CD4-positive, alpha-beta T cell (primary cell): ENCODE measurements around the gene RAD21L1. TPM values are rescaled to one million over a fixed set of nuclear protein-coding genes. Genes with fewer than 3 reads are reported as not detected.

ENCODE experiments used
- ATAC-seq: fragments of 200-7000 bp; cut with Tn5 transposase; one replicate; pipeline ENCODE4 v1.10.0; 2022; ENCODE audit warnings: mild to moderate bottlenecking; ENCODE audit not compliant: poor library complexity
- CTCF ChIA-PET: fragments of 350-600 bp; sonication (Branson Sonifier 250); formaldehyde crosslinking; loops from one replicate; lab custom pipeline; 2021; ENCODE audit warnings: antibody characterized with exemption, inconsistent platforms; lab: Charles Lee
- POLR2A ChIA-PET: fragments of 350-600 bp; sonication (Branson Sonifier 250); formaldehyde crosslinking; loops from one replicate; lab custom pipeline; 2021; ENCODE audit warnings: antibody characterized with exemption, inconsistent platforms; lab: Charles Lee
- DNase-seq, 14 experiments: peaks; one replicate each; pipeline ENCODE4 v3.0.0-alpha.2; 2013 to 2020; ENCODE audit warnings: mixed read lengths in 2 of 14
- H3K27ac ChIP-seq, 2 donors: one replicate each; pipeline versions ENCODE4 v1.5.1 to v1.7.0; 2013; ENCODE audit warnings: low read length in 2 of 2, low read depth in 1 of 2, mild to moderate bottlenecking in 1 of 2
- H3K27me3 ChIP-seq, 2 experiments: 1 replicate in 1 of 2; 2 replicates in 1 of 2; pipeline versions ENCODE4 v1.6.1 to v1.7.0; 2013; ENCODE audit warnings: low read length in 2 of 2, control low read depth in 1 of 2, mild to moderate bottlenecking in 1 of 2, moderate library complexity in 1 of 2; ENCODE audit not compliant: insufficient read depth in 2 of 2, control insufficient read depth in 1 of 2
- H3K36me3 ChIP-seq: one replicate; pipeline ENCODE4 v1.6.1; 2013; ENCODE audit warnings: low read length, control low read depth; ENCODE audit not compliant: insufficient read depth
- H3K4me1 ChIP-seq: one replicate; pipeline ENCODE4 v1.6.1; 2013; ENCODE audit warnings: low read length, control low read depth; ENCODE audit not compliant: insufficient read depth
- H3K4me3 ChIP-seq: one replicate; pipeline ENCODE4 v1.5.1; 2013; ENCODE audit warnings: mild to moderate bottlenecking, low read length, moderate library complexity
- H3K9me3 ChIP-seq, 2 experiments: 1 replicate in 1 of 2; 2 replicates in 1 of 2; pipeline versions ENCODE4 v1.6.1 to v1.7.0; 2013; ENCODE audit warnings: low read length in 2 of 2, mild to moderate bottlenecking in 2 of 2, control low read depth in 1 of 2, moderate library complexity in 1 of 2; ENCODE audit not compliant: control insufficient read depth in 1 of 2, insufficient read depth in 1 of 2
- H3K27ac Mint-ChIP-seq: one replicate; pipeline ENCODE4 v1.8.0; 2020; ENCODE audit warnings: mixed read lengths
- H3K27me3 Mint-ChIP-seq: one replicate; pipeline ENCODE4 v1.8.0; 2021; ENCODE audit warnings: mixed read lengths
- H3K36me3 Mint-ChIP-seq: one replicate; pipeline ENCODE4 v1.8.0; 2021; ENCODE audit warnings: low read depth, mixed read lengths
- H3K4me1 Mint-ChIP-seq: one replicate; pipeline ENCODE4 v1.8.0; 2021; ENCODE audit warnings: low read depth, mixed read lengths
- H3K4me3 Mint-ChIP-seq: one replicate; pipeline ENCODE4 v1.8.0; 2020; ENCODE audit warnings: mild to moderate bottlenecking, mixed read lengths
- H3K9me3 Mint-ChIP-seq: one replicate; pipeline ENCODE4 v1.8.0; 2020; ENCODE audit warnings: mixed read lengths
- CTCF ChIP-seq: fragments of 200-600 bp; IDR thresholded peaks from one replicate; pipeline ENCODE4 v1.8.0; 2022; ENCODE audit warnings: antibody characterized with exemption, mild to moderate bottlenecking
- intact Hi-C, 2 experiments: fragments of 100-400 bp; cut with DNase I in 1 of 2; cut with micrococcal nuclease in 1 of 2; formaldehyde crosslinking; loops; one replicate each; pipeline versions ENCODE4 v1.15.1 to v1.9.0; 2023 to 2025; cut with DNase I, micrococcal nuclease
- total RNA-seq, 174 experiments: library from RNA in 2 of 174; stranded (reverse) in 2 of 174; gene quantifications; one replicate each; pipeline ENCODE4 v1.2.3 and lab custom pipeline; 2021 to 2026

The RAD21L1 gene
- total RNA-seq, 2 experiments from 2014 or later: 0.58 TPM; not detected in 1

DNA sequence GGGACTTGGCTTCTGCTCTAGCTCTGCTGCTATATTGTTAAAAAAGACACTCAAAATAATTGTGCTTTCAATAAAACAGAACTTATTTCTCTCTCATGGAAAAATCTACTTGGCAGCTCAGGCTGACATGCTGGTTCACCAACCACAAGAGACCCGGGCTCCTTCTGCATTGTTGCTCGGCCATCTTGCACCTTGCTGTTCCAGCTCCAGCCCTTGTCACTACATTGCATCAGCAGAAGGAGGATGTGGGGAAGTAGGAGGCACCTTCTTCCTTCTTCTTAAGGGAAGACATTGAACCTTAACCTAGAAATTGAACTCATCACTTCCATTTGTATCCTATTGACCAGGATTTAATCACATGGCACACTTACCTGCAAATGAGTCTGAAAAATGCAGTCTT lies 29.2 kb upstream of the RAD21L1 start:
- Mint-ChIP-seq H3K4me3 (no peak overlapping the region), H3K27ac (no peak overlapping the region), H3K9me3 (no peaks in the 10 kb centered on the region), H3K4me1 (peaks cover 8% of the 10 kb centered on the region), H3K27me3 (no peaks in the 10 kb centered on the region), H3K36me3 (no peaks in the 10 kb centered on the region)
- H3K27me3 ChIP-seq: no peaks in the 10 kb centered on the region
- H3K4me3 ChIP-seq: no peak overlapping the region
- TF ChIP-seq CTCF: no peak
- ChIA-PET POLR2A (no interaction called here), CTCF (no interaction called here)
- H3K4me1 ChIP-seq: no peaks in the 10 kb centered on the region
- intact Hi-C loops: no loop called here
- H3K9me3 ChIP-seq: no peaks in the 10 kb centered on the region
- no peak overlapping the region for H3K27ac ChIP-seq
- ATAC-seq (no peak), DNase-seq (no peak)
- H3K36me3 ChIP-seq: no peaks in the 10 kb centered on the region

GRCh38 chr20:1197801-1198200 lies 28.0 kb upstream of the RAD21L1 start:
- Mint-ChIP-seq H3K4me1 (peaks cover 8% of the 10 kb centered on the region), H3K9me3 (no peaks in the 10 kb centered on the region), H3K27ac (no peak overlapping the region), H3K4me3 (no peak overlapping the region), H3K27me3 (no peaks in the 10 kb centered on the region), H3K36me3 (no peaks in the 10 kb centered on the region)
- intact Hi-C loops: no loop called here
- CTCF ChIA-PET: interaction anchor here (1.1 kb wide), 1 partner anchor 15 kb away, joined by 3 read pairs; no protein-coding TSS in a partner anchor
- Histone ChIP-seq H3K27me3 (no peaks in the 10 kb centered on the region), H3K9me3 (no peaks in the 10 kb centered on the region), H3K4me1 (no peaks in the 10 kb centered on the region), H3K36me3 (no peaks in the 10 kb centered on the region), H3K4me3 (no peak overlapping the region), H3K27ac (no peak overlapping the region)
- no peak for TF ChIP-seq CTCF
- no peak for DNase-seq
- no peak for ATAC-seq
- POLR2A ChIA-PET: no interaction called here

- H3K4me3 Mint-ChIP-seq: no peak overlapping the region
- H3K4me3 ChIP-seq: no peak overlapping the region
- H3K4me1 Mint-ChIP-seq: peaks cover 8% of the 10 kb centered on the region
- no peak for DNase-seq
- no peaks in the 10 kb centered on the region for H3K9me3 ChIP-seq
- H3K36me3 ChIP-seq: no peaks in the 10 kb centered on the region
- no peak for ATAC-seq
- no peak for TF ChIP-seq CTCF
- H3K36me3 Mint-ChIP-seq: no peaks in the 10 kb centered on the region
- CTCF ChIA-PET: interaction anchor here (1.1 kb wide), 1 partner anchor 14 kb away, joined by 3 read pairs; no protein-coding TSS in a partner anchor
- H3K4me1 ChIP-seq: no peaks in the 10 kb centered on the region
- no peaks in the 10 kb centered on the region for H3K27me3 Mint-ChIP-seq
- no peak overlapping the region for H3K27ac Mint-ChIP-seq
- H3K27ac ChIP-seq: no peak overlapping the region
- no peaks in the 10 kb centered on the region for H3K27me3 ChIP-seq
- H3K9me3 Mint-ChIP-seq: no peaks in the 10 kb centered on the region
- intact Hi-C loops: no loop called here
- POLR2A ChIA-PET: no interaction called here
Measured at GRCh38 chr20:1198751-1199150, 27.1 kb upstream of the RAD21L1 start.
